ENCODE measurements around the gene ANXA8.
"Not testable (repeated sequence)": the region's sequence is repeated elsewhere in the genome, so short reads cannot be mapped to it uniquely, and the experiment has no call there.

DNA sequence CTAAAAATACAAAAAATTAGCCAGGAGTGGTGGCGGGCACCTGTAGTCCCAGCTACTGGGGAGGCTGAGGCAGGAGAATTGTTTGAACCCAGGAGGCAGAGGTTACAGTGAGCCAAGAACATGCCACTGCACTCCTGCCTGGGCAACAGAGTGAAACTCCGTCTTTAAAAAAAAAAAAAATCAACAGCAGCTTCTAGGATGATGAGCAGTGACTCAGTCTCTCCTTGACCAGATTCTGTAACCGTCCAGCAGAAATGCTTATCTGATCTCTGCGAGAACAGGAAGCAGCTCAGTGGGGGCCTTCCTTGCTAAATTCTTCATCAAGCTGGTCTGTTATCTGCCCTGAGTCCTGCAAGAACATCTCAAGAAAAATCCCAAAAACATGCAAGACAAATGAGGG is 2.0 kb upstream of the ANXA8 start:
- TF ChIP-seq, protein P1, sequence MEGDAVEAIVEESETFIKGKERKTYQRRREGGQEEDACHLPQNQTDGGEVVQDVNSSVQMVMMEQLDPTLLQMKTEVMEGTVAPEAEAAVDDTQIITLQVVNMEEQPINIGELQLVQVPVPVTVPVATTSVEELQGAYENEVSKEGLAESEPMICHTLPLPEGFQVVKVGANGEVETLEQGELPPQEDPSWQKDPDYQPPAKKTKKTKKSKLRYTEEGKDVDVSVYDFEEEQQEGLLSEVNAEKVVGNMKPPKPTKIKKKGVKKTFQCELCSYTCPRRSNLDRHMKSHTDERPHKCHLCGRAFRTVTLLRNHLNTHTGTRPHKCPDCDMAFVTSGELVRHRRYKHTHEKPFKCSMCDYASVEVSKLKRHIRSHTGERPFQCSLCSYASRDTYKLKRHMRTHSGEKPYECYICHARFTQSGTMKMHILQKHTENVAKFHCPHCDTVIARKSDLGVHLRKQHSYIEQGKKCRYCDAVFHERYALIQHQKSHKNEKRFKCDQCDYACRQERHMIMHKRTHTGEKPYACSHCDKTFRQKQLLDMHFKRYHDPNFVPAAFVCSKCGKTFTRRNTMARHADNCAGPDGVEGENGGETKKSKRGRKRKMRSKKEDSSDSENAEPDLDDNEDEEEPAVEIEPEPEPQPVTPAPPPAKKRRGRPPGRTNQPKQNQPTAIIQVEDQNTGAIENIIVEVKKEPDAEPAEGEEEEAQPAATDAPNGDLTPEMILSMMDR (IDR thresholded peaks at IDR 0.05; ENCODE audit: borderline replicate concordance, extremely low read depth, low read length, poor library complexity, severe bottlenecking), result not testable (repeated sequence)
- TF ChIP-seq EZH2 (IDR thresholded peaks at IDR 0.05; ENCODE audit: borderline replicate concordance, low read depth, low read length, severe bottlenecking), result not testable (repeated sequence)

Measured in DND-41 (cell line).